BJ (cell line): ENCODE results near the gene ATP6V0E1. TPM values are rescaled to one million over a fixed set of nuclear protein-coding genes. Genes with fewer than 3 reads are reported as not detected.

Source experiments
- CTCF ChIA-PET: fragments of 350-600 bp; formaldehyde crosslinking; extraction: SDS; loops from one replicate; lab custom pipeline; 2021; ENCODE audit warnings: antibody characterized with exemption, inconsistent platforms; lab: Yijun Ruan, JAX
- POLR2A ChIA-PET: fragments of 300-600 bp; sonication (Branson Sonifier 250); formaldehyde crosslinking; extraction: SDS; loops from one replicate; lab custom pipeline; 2021; ENCODE audit warnings: antibody characterized with exemption; lab: Charles Lee
- DNase-seq: peaks from one replicate; pipeline ENCODE4 v3.0.0-alpha.2; 2011; ENCODE audit warnings: low read depth
- H3K27me3 ChIP-seq: 2 replicates; pipeline ENCODE4 v1.6.0; 2011; ENCODE audit warnings: low read length; ENCODE audit not compliant: control insufficient read depth, insufficient read depth
- H3K36me3 ChIP-seq: 2 replicates; pipeline ENCODE4 v1.5.1; 2011; ENCODE audit warnings: low read length; ENCODE audit not compliant: control insufficient read depth, insufficient read depth
- H3K4me3 ChIP-seq: 2 replicates; pipeline ENCODE4 v1.5.1; 2011; ENCODE audit warnings: low read depth, mild to moderate bottlenecking, control low read depth, low read length
- CTCF ChIP-seq: IDR thresholded peaks from 2 replicates; pipeline ENCODE4 v1.5.1; 2011; ENCODE audit warnings: low read depth, mild to moderate bottlenecking, control low read depth, inconsistent platforms, low read length, moderate library complexity; ENCODE audit not compliant: insufficient read depth
- polyA plus RNA-seq: library from polyadenylated mRNA; depleted of rRNA; stranded (reverse); fragments of >200 nt; gene quantifications from 2 replicates; pipeline ENCODE4 v1.2.3, GENCODE V29; 2011

The ATP6V0E1 gene
- polyA plus RNA-seq, 1 experiment: 491 TPM

- ChIA-PET POLR2A (no interaction called here), CTCF (no interaction called here)
- H3K27me3 ChIP-seq: no peaks in the 10 kb centered on the region
- TF ChIP-seq CTCF: no peak
- peak; percentile 39 for DNase-seq
- no peak overlapping the region for H3K4me3 ChIP-seq
- H3K36me3 ChIP-seq: no peaks in the 10 kb centered on the region
Observed at GRCh38 chr5:173051746-173052145, 68.2 kb downstream of the ATP6V0E1 start.

DNA sequence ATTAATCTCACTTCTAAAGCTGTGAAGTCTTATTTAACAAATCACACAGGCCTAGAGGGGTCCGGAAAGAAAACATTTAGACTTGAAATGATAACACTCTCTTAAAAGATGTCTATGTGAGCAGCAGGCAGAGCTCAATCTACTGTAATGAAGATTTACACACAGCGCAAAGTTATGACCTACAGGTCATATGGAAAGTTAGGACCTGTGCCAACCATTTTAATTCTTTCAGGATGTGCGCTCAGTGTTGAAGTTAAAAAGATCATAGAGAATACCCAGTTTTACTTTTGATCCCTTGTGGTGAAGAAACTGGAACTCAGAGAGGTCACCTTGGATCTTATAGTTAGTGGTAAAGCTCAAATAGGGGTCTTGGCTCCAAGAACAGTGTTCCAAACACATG is 69.5 kb downstream of the ATP6V0E1 start:
- TF ChIP-seq CTCF: no peak
- CTCF ChIA-PET: no interaction called here
- POLR2A ChIA-PET: no interaction called here
- H3K36me3 ChIP-seq: no peaks in the 10 kb centered on the region
- H3K27me3 ChIP-seq: no peaks in the 10 kb centered on the region
- no peak overlapping the region for H3K4me3 ChIP-seq
- DNase-seq: no peak

- ChIA-PET CTCF (no interaction called here), POLR2A (no interaction called here)
- peak overlapping the region; percentile 71; the same call in 1 of the 2 replicates for H3K4me3 ChIP-seq
- no peak for TF ChIP-seq CTCF
- H3K36me3 ChIP-seq: no peaks in the 10 kb centered on the region
- no peak for DNase-seq
- H3K27me3 ChIP-seq: no peaks in the 10 kb centered on the region
Observed at GRCh38 chr5:173055042-173055721, 71.6 kb downstream of the ATP6V0E1 start.

DNA sequence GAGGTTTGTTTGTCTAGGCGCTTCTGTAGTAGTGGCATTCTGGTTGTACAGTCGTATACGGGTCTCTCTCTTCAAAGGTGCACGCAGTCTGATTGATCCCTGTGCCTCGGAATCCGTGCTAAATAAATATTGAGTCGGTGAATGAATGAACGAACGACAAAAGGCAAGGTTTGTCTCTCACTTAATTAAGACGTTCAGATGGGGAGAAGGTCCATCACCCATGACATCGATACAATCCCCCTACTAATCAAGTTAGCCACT is 72.1 kb downstream of the ATP6V0E1 start:
- ChIA-PET POLR2A (no interaction called here), CTCF (no interaction called here)
- TF ChIP-seq CTCF: no peak
- no peak for DNase-seq
- H3K27me3 ChIP-seq: no peaks in the 10 kb centered on the region
- no peaks in the 10 kb centered on the region for H3K36me3 ChIP-seq
- peak overlapping the region; percentile 71 for H3K4me3 ChIP-seq

DNA sequence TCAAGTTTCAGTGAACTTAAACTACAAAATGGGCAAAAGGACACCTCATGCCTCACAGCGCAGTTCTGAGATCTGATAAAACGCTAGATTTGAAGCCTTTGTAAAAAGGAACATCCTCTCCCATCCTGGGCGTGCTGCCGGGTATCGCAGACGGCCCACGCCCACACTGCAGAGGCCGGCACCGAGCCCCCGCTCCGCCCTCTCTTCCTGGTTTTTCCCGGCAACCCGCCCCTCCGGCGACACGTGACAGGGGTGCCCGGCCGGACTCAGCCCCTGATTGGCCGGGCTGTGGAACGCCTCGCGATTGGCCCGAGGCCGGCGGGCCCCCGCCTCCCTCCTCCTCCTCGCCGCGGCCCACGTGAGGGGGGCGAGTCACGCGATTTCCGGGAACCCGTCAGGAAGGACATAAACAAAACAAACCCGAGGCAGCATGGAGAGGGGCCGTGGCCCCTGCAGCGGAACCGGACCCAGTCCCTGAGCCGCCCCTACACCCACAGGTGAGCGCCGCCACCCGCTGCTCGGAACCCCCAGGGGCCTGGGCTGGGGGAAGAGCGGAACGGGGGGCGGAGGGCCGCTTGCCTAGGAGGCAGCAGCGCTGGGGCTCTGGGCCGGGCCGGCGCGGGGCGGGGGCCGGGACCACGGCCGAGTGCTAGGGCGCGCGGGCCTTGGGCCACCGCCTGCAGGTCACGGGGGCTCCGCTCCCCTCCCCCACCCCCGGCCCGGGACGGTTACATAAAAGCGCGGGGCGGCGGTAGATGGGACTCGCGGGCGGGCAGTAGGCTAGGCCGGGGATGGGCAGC is 72.6 kb downstream of the ATP6V0E1 start, which contains the start of gene CREBRF:
TSS of gene CREBRF (plus strand) at position 370 of the 800 bp plus-strand sequence. CDS start 24,424 bp downstream, outside the sequence.
- peak; percentile 76 for DNase-seq
- TF ChIP-seq CTCF: no peak
- POLR2A ChIA-PET: interaction anchor here (0.6 kb wide), 1 partner anchor 254 kb away, joined by 3 read pairs; no protein-coding TSS in a partner anchor

More for the DNA sequence above, 72.6 kb downstream of the ATP6V0E1 start, which contains the start of gene CREBRF:
- CTCF ChIA-PET: interaction anchor here (1.1 kb wide), 1 partner anchor 341 kb away, joined by 4 read pairs; no protein-coding TSS in a partner anchor
- H3K36me3 ChIP-seq: no peaks in the 10 kb centered on the region
- H3K4me3 ChIP-seq: peak within 1 kb of the TSS; percentile 71
- no peaks in the 10 kb centered on the region for H3K27me3 ChIP-seq
